SU-DHL-6 (cell line): ENCODE measurements around the gene ARSB.

ENCODE experiments used
- H2AFZ ChIP-seq: fragments of 200-600 bp; sonication (generic); 2 replicates; pipeline ENCODE4 v1.6.1; 2014; ENCODE audit warnings: low read depth, mild to moderate bottlenecking, moderate library complexity, mixed read lengths, antibody characterized with exemption, low read length; ENCODE audit not compliant: severe bottlenecking
- H3F3A ChIP-seq: fragments of 200-600 bp; shearing (Covaris generic); 2 replicates; pipeline ENCODE4 v1.6.0; 2016; ENCODE audit warnings: antibody characterized with exemption, mild to moderate bottlenecking; ENCODE audit not compliant: insufficient read depth
- H3K27ac ChIP-seq: fragments of 200-600 bp; sonication (generic); 2 replicates; pipeline ENCODE4 v1.5.1; 2016; ENCODE audit warnings: low read depth, mild to moderate bottlenecking, low read length, moderate library complexity, mixed read lengths
- H3K27me3 ChIP-seq: fragments of 200-600 bp; sonication (generic), shearing (Covaris generic); 2 replicates; pipeline ENCODE4 v1.6.0; 2014; ENCODE audit warnings: mild to moderate bottlenecking, low read length
- H3K36me3 ChIP-seq: fragments of 200-600 bp; sonication (generic); 2 replicates; pipeline ENCODE4 v1.6.1; 2014; ENCODE audit warnings: mild to moderate bottlenecking, low read length, mixed read lengths
- H3K4me2 ChIP-seq: fragments of 300-600, 200-600 bp; shearing (Covaris generic), sonication (generic); 2 replicates; pipeline ENCODE4 v1.6.0; 2014; ENCODE audit warnings: low read length, low read depth, mild to moderate bottlenecking; ENCODE audit not compliant: poor library complexity, severe bottlenecking
- H3K4me3 ChIP-seq: fragments of 200-600 bp; sonication (generic); 2 replicates; pipeline ENCODE4 v1.5.1; 2014; ENCODE audit warnings: antibody characterized with exemption, low read length, mild to moderate bottlenecking, mixed read lengths; ENCODE audit not compliant: insufficient read depth, poor library complexity, severe bottlenecking
- H3K79me2 ChIP-seq: fragments of 200-600 bp; sonication (generic); 2 replicates; pipeline ENCODE4 v1.6.1; 2014; ENCODE audit warnings: mild to moderate bottlenecking, low read length, moderate library complexity; ENCODE audit not compliant: insufficient read depth
- H3K9ac ChIP-seq: fragments of 200-600 bp; sonication (generic); 2 replicates; pipeline ENCODE4 v1.7.0; 2014; ENCODE audit warnings: mild to moderate bottlenecking, low read length
- H3K9me2 ChIP-seq: fragments of 200-600 bp; sonication (generic); replicated peaks from 2 replicates; pipeline ENCODE4 v1.6.1; 2014; ENCODE audit warnings: low read length; ENCODE audit not compliant: insufficient read depth
- H3K9me3 ChIP-seq: fragments of 200-600 bp; sonication (generic); 2 replicates; pipeline ENCODE4 v1.6.1; 2014; ENCODE audit warnings: low read length, mixed read lengths; ENCODE audit not compliant: insufficient read depth
- H4K20me1 ChIP-seq: fragments of 200-600 bp; sonication (generic); 2 replicates; pipeline ENCODE4 v1.6.1; 2014; ENCODE audit warnings: low read depth, mild to moderate bottlenecking, antibody characterized with exemption, low read length, moderate library complexity, mixed read lengths
- EZH2phosphoT487 ChIP-seq: fragments of 200-600 bp; sonication (generic), shearing (Covaris generic); conservative IDR thresholded peaks from 2 replicates; pipeline ENCODE4 v1.6.1; 2018; ENCODE audit warnings: mild to moderate bottlenecking, antibody characterized with exemption, low read length, moderate library complexity, mixed read lengths
- TF ChIP-seq, protein P1 (sequence below): fragments of 200-600 bp; sonication (generic); IDR thresholded peaks from one replicate; pipeline ENCODE4 v1.5.1; 2017; ENCODE audit warnings: antibody characterized with exemption, mild to moderate bottlenecking, low read length, moderate library complexity; ENCODE audit not compliant: insufficient read depth, poor library complexity, severe bottlenecking

The ARSB gene

DNA sequence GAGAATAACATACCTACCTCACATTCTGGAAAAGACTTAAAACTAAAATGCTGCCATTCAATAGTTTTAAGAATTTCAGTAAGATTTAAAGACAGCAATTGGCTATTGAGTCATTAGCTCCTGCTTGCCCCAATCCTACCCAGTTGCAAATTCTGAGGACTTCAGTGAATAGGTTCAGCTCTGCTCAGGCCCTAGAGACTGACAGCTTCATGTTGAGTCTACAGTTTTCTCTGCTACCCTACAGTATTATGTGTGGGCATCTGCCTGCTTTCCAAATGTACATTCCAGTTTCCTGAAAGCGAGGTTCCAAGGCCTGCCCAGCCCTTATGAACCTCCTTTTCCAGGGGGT is 61.5 kb downstream of the ARSB start:
- TF ChIP-seq, protein P1, sequence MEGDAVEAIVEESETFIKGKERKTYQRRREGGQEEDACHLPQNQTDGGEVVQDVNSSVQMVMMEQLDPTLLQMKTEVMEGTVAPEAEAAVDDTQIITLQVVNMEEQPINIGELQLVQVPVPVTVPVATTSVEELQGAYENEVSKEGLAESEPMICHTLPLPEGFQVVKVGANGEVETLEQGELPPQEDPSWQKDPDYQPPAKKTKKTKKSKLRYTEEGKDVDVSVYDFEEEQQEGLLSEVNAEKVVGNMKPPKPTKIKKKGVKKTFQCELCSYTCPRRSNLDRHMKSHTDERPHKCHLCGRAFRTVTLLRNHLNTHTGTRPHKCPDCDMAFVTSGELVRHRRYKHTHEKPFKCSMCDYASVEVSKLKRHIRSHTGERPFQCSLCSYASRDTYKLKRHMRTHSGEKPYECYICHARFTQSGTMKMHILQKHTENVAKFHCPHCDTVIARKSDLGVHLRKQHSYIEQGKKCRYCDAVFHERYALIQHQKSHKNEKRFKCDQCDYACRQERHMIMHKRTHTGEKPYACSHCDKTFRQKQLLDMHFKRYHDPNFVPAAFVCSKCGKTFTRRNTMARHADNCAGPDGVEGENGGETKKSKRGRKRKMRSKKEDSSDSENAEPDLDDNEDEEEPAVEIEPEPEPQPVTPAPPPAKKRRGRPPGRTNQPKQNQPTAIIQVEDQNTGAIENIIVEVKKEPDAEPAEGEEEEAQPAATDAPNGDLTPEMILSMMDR = no peak
- TF ChIP-seq EZH2phosphoT487 = no peak
- no peak overlapping the region for H2AFZ ChIP-seq
- no peaks in the 10 kb centered on the region for H3K9me3 ChIP-seq
- no peak overlapping the region for H3K4me2 ChIP-seq
- no peaks in the 10 kb centered on the region for H4K20me1 ChIP-seq
- H3K36me3 ChIP-seq = no peaks in the 10 kb centered on the region
- no peaks in the 10 kb centered on the region for H3F3A ChIP-seq
- no peaks in the 10 kb centered on the region for H3K79me2 ChIP-seq
- no peak overlapping the region for H3K4me3 ChIP-seq
- no peak overlapping the region for H3K9ac ChIP-seq
- no peaks in the 10 kb centered on the region for H3K27me3 ChIP-seq
- H3K27ac ChIP-seq = no peak overlapping the region
- no peaks in the 10 kb centered on the region for H3K9me2 ChIP-seq

DNA sequence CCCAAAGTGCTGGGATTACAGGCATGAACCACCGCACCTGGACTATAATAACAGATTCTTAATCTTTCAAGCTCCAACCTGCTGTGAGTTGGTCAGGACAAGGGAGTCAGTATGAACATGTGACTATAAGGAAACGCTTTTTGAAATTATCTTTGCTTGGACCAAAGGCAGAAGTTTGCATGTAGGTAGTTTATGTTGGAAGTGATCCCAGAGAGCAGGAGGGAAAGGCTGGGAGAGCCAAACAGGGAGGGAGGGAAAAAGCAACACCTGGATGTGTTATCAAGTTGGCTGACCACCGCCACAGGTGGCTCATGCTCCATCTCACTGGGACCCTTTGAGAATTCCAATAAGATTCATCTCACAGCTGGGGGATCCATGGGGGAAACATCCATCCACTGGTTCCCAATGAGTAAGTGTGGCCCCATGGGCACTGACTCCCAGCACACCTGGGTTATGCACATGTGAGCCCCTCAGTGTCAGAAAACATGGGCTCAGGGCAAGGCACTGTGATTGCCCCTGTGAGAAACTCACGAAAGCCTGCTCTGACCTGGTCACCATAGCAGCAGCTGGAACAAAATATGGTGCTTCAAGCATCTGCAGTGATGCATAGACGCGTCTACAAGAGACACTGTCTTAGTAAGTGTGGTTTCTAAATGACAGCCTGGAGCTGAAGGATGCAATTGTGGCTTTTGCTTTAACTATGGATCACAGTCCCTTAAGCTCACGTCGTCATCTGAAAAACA is 62.1 kb downstream of the ARSB start:
- H3K79me2 ChIP-seq = no peaks in the 10 kb centered on the region
- no peaks in the 10 kb centered on the region for H4K20me1 ChIP-seq
- no peaks in the 10 kb centered on the region for H3K27me3 ChIP-seq
- H3K36me3 ChIP-seq = no peaks in the 10 kb centered on the region
- no peaks in the 10 kb centered on the region for H3K9me3 ChIP-seq
- H3K27ac ChIP-seq = no peak overlapping the region
- H2AFZ ChIP-seq = no peak overlapping the region
- no peak overlapping the region for H3K4me2 ChIP-seq
- TF ChIP-seq, protein P1 = no peak
- TF ChIP-seq EZH2phosphoT487 = no peak
- no peak overlapping the region for H3K4me3 ChIP-seq
- no peaks in the 10 kb centered on the region for H3K9me2 ChIP-seq
- H3F3A ChIP-seq = no peaks in the 10 kb centered on the region
- H3K9ac ChIP-seq = no peak overlapping the region

DNA sequence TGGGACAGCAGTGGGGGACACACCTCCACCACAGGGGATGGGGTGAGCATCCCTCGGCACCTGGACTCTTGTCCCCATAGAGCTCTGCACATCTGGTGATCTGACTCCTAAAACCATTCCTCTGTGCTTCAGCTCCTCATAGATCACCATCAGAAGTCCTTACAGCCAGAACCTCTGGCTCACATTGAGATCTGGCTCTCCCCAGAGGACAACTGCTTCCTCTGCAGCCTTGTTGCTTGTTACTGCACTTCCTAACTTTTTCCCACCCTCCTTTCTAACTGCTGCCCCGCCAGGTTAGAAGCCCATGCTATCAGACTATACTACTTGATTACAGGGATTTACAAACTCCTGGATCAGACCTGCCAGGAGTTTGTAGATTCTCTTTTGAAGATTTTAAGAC is 64.5 kb downstream of the ARSB start:
- H3K79me2 ChIP-seq = no peaks in the 10 kb centered on the region
- no peaks in the 10 kb centered on the region for H3K27me3 ChIP-seq
- H3K4me3 ChIP-seq = no peak overlapping the region
- no peak overlapping the region for H3K4me2 ChIP-seq
- no peak overlapping the region for H3K27ac ChIP-seq
- H2AFZ ChIP-seq = no peak overlapping the region
- H3K9me3 ChIP-seq = no peaks in the 10 kb centered on the region
- no peaks in the 10 kb centered on the region for H4K20me1 ChIP-seq
- H3K9ac ChIP-seq = no peak overlapping the region
- H3K36me3 ChIP-seq = no peaks in the 10 kb centered on the region
- no peaks in the 10 kb centered on the region for H3F3A ChIP-seq
- no peaks in the 10 kb centered on the region for H3K9me2 ChIP-seq
- TF ChIP-seq, protein P1 = no peak
- TF ChIP-seq EZH2phosphoT487 = no peak
